Stimulated activated CD4-positive, alpha-beta T cell treated with anti-CD3 and anti-CD28 coated beads, Interleukin-12 subunit alpha, Interleukin-12 subunit beta, amount 100 ng/mL, for 48 hours (primary cell): ENCODE measurements around the gene LRRC58.
"Not testable (repeated sequence)": the region's sequence is repeated elsewhere in the genome, so short reads cannot be mapped to it uniquely, and the experiment has no call there.

Experiments
- DNase-seq, 3 donors: peaks; one replicate each; pipeline ENCODE4 v3.0.0-alpha.2; 2020; ENCODE audit warnings: low read depth in 2 of 3, low spot score in 1 of 3

LRRC58 gene

GRCh38 chr3:120348991-120349854 is at the start of gene LRRC58:
Gene LRRC58, minus strand, starts transcription at chr3:120349354. Its CDS starts 111 bp downstream, at chr3:120349243.
- DNase-seq = peak; percentile 72 to 86 (median 73)

- DNase-seq = no peak
Measured at GRCh38 chr3:120396469-120396868, 47.3 kb upstream of the LRRC58 start.

GRCh38 chr3:120394347-120394746 is 45.2 kb upstream of the LRRC58 start:
- DNase-seq = no peak

- no peak for DNase-seq
Measured at GRCh38 chr3:120393761-120394160, 44.6 kb upstream of the LRRC58 start.

GRCh38 chr3:120393243-120393642 is 44.1 kb upstream of the LRRC58 start:
- DNase-seq = no peak

DNA sequence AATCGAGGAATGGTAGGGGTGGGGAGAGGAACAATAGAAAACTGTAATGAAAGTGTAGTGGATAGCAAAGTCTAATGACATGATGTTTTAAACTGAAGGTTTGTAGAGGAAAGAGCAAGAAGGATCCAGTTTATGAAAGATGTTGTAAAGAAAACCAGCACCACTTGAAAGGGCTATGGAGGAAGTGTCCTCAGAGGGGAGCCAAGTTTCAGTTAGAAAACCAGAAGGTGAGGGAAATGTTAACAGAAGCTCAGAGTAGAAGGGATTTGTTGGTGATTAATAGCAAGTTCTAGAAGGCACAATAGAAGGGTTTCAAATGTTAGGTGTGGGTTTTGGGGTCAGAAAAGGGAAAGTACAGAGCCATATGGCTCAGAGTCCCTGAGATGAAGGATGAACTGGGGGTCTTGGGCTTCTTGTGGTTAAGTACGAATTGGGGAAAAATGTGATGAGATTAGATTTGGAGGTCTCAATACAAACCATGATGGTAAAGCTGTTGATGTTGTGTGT is 33.8 kb upstream of the LRRC58 start:
- no peak for DNase-seq

GRCh38 chr3:120381503-120381902 is 32.3 kb upstream of the LRRC58 start:
- no peak for DNase-seq

- not testable (repeated sequence) for DNase-seq
Measured at GRCh38 chr3:120377948-120378347, 28.8 kb upstream of the LRRC58 start.

GRCh38 chr3:120370463-120370862 is 21.3 kb upstream of the LRRC58 start:
- no peak for DNase-seq

DNA sequence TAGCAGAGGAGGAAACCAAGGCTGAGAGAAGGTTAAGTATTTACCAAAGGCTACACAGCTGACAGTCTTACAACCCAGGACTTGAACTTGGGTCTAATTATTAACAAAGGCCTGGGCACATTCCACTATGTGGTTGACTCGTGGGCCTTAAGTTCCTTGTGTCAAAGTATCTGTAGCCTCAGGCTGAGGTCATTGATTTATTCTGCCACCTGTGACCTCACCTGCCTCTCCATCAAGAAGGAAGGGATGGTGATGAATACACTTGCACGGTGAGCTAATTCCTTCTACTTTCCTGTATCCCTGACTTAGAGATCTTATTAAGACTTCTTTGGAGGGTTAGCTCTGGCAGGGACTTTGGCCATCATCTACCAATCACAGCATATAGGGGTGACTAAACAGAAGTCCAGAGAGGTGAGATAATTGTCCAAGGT is 19.9 kb upstream of the LRRC58 start:
- no peak for DNase-seq

DNA sequence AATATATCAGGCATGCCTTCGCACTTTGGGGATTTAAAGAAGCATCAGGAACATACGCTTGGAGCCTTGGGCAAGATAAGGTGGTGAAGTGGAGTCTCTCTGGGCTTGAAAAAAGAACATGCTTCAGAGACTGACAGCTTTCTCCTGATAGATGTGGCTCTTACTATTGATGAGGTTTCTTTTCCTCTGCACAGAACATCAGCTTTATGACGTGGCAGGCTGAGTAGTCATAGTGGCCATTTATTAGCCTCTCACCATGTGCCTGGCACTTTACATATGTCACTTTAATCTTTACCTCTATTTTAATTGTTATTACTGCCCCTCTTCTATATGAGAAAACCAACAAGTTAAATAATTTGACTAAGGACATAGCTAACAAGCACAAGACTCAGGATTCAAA is 19.0 kb upstream of the LRRC58 start:
- no peak for DNase-seq

GRCh38 chr3:120364821-120365220 is 15.7 kb upstream of the LRRC58 start:
- no peak for DNase-seq

DNA sequence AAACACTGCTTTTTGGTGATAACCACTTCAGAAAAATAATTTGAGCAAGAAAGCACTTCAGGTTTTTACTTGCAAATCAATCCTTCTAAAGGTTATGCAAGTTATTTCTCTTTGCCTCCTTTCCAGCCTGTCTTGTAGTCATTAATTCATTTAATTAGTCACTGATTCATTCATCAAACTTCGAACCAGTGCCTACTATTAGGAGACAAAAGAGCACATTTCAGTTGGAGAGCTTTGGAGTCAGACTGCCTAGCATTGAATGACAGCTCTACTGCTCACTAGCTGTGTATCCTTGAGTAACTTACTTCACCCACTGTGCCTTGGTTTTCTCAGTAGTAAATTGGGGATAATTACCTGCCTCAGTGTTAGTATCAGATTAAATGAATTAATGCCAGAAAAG is 14.9 kb upstream of the LRRC58 start:
- no peak for DNase-seq

- no peak for DNase-seq
Measured at GRCh38 chr3:120357807-120358206, 8.7 kb upstream of the LRRC58 start.

GRCh38 chr3:120355486-120355885 is 6.3 kb upstream of the LRRC58 start:
- no peak for DNase-seq

DNA sequence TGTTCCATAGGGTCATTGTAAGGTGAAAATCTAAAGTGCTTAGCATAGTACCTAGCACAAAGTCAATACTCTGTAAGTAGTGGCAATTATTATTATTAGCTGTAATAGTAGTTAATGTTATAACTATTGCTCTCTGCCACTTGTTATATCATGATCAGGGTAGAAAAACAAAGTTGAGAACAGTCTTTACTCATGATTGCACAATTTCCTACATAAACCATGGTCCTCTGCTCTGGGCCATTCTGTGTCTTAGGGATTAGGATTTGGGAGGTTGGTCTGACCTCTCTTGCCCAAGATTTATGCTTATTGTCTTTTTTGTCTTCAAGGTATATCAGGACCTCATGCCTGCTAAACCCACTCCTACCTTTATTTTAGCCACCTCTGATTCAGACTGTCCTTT is 4.3 kb upstream of the LRRC58 start:
- no peak for DNase-seq

GRCh38 chr3:120352017-120352416 is 2.9 kb upstream of the LRRC58 start:
- DNase-seq = no peak

GRCh38 chr3:120350401-120350941 is 1.3 kb upstream of the LRRC58 start:
- no peak for DNase-seq

- DNase-seq = no peak
Measured at GRCh38 chr3:120349855-120350125, 636 bp upstream of the LRRC58 start.

DNA sequence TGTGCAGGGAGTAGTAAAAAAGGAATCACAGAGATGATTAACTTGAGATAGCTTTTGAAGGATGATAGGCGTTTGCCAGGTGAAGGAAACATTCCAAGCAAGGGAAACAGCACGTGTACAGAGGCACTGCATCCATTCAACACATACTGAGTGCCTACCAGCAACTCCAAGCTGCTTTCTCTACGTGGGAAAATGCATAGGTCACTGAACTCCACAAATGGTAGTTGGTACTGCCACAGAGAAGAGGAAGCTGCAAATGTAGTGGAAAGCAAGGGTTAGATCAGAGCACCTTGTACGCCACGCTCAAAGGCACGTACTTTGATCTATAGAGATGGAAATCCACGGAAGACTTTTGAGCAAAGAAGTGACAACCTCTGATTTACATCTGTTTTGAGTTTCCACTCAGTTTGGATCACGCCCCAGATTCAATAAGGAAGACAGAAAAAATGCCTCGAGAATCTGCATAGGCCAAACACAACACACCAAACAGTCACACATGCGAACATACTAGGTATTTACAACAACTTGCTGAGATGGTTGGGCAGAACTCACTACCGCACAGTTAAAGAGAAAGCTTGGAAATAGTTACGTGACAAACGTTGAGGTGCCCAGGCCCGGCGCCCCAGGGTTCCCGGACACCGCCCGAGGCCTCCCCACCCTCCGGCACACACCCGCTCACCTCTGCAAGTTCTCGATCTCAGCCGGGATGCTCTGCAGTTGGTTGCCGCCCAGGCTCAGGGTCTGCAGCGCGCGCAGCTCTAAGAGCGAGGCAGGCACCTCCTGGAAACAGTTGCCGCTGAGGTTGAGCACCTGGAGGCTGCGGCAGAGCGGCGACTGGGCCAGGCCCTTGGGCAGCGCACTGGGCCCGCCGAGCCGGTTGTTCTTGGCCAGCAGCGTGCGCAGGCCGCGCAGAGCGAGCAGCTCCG is 826 bp downstream of the LRRC58 start:
- peak; percentile 23 to 35 (median 27) for DNase-seq

DNA sequence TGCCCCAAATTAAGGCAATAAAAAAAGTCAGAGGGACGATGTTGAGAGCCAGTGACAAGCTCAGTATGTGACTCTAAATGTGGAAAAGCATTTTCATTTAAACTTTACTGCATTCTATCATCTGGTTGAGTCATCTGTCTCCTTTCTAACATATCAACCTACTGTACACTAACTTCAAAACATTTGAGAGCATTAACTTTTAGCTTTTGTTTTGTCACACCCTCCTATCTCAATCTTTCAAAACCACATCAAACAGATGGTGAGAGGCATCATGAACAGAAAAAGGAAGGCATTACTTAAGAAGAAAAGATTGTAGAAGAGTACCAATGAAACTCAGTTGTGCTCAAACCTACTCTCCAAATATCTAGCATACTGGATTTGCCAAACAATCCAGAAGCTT is 4.8 kb downstream of the LRRC58 start:
- DNase-seq = no peak
